GM12878 (cell line): Measurements from ENCODE around the gene WWTR1. TPM values are rescaled to one million over a fixed set of nuclear protein-coding genes. Genes with fewer than 3 reads are reported as not detected.

Experiments
- ATAC-seq: fragments of 200-7000 bp; cut with Tn5 transposase; 3 replicates; pipeline ENCODE4 v1.9.1; 2020; ENCODE audit warnings: mild to moderate bottlenecking, moderate library complexity
- BruUV-seq: library from RNA; stranded (reverse); fragments of 400-500 nt; replicated peaks from 2 replicates; lab custom pipeline; 2021; lab: Mats Ljungman, UMichigan
- CTCF ChIA-PET: fragments of 300-600 bp; sonication (Branson Sonifier 250); formaldehyde crosslinking; extraction: SDS; loops from one replicate; lab custom pipeline; 2021; ENCODE audit warnings: inconsistent platforms; lab: Yijun Ruan, JAX
- POLR2A ChIA-PET: fragments of 350-600 bp; formaldehyde crosslinking; extraction: SDS; loops from one replicate; lab custom pipeline; 2021; ENCODE audit warnings: inconsistent platforms; lab: Charles Lee
- RAD21 ChIA-PET: fragments of 300-600 bp; sonication (Branson Sonifier 250); formaldehyde crosslinking; loops from one replicate; lab custom pipeline; 2023; ENCODE audit warnings: antibody characterized with exemption; ENCODE audit not compliant: unreplicated experiment; lab: Charles Lee
- SMC1A ChIA-PET: fragments of 300-600 bp; sonication (Branson Sonifier 250); formaldehyde crosslinking; loops from one replicate; lab custom pipeline; 2023; ENCODE audit not compliant: unreplicated experiment, uncharacterized antibody; lab: Charles Lee
- DNase-seq: peaks from one replicate; pipeline ENCODE4 v3.0.0-alpha.2; 2011; ENCODE audit warnings: low read depth, low spot score
- FAIRE-seq: peaks from 3 replicates; lab custom pipeline; 2011; peaks lifted over from hg19 to GRCh38; lab: Jason Lieb, UNC
- H2AFZ ChIP-seq: 2 replicates; pipeline ENCODE4 v1.6.0; 2011; ENCODE audit warnings: low read depth, low read length, control low read depth; ENCODE audit not compliant: control insufficient read depth
- H3K27ac ChIP-seq: 2 replicates; pipeline ENCODE4 v1.5.1; 2011; ENCODE audit warnings: control low read depth; ENCODE audit not compliant: control insufficient read depth, insufficient read depth
- H3K27me3 ChIP-seq, 2 experiments: replicated peaks in 1 of 2; 2 replicates each; pipeline versions ENCODE4 v1.6.0 to v1.6.1; 2011; ENCODE audit warnings: low read length in 1 of 2; ENCODE audit not compliant: control insufficient read depth in 2 of 2, insufficient read depth in 2 of 2
- H3K36me3 ChIP-seq, 2 experiments: 2 replicates each; pipeline ENCODE4 v1.5.1; 2011; ENCODE audit warnings: low read length in 1 of 2; ENCODE audit not compliant: control insufficient read depth in 2 of 2, insufficient read depth in 2 of 2
- H3K4me1 ChIP-seq: 2 replicates; pipeline ENCODE4 v1.6.1; 2011; ENCODE audit warnings: mild to moderate bottlenecking, low read length, moderate library complexity, mixed read lengths; ENCODE audit not compliant: control insufficient read depth, insufficient read depth
- H3K4me2 ChIP-seq: 2 replicates; pipeline ENCODE4 v1.6.0; 2011; ENCODE audit warnings: control low read depth; ENCODE audit not compliant: control insufficient read depth, insufficient read depth
- H3K4me3 ChIP-seq: fragments of 200-600 bp; sonication (generic); 2 replicates; pipeline ENCODE4 v1.5.1; 2016
- H3K79me2 ChIP-seq: 2 replicates; pipeline ENCODE4 v1.6.0; 2011; ENCODE audit warnings: low read length; ENCODE audit not compliant: control insufficient read depth, insufficient read depth
- H3K9ac ChIP-seq: 2 replicates; pipeline ENCODE4 v1.8.0; 2011; ENCODE audit warnings: low read length, control low read depth, mixed read lengths; ENCODE audit not compliant: control insufficient read depth, insufficient read depth
- H3K9me3 ChIP-seq: replicated peaks from 3 replicates; pipeline ENCODE4 v1.5.1; 2011; ENCODE audit warnings: mild to moderate bottlenecking, low read length; ENCODE audit not compliant: control insufficient read depth, insufficient read depth
- H4K20me1 ChIP-seq: 2 replicates; pipeline ENCODE4 v1.6.0; 2011; ENCODE audit not compliant: control insufficient read depth, insufficient read depth
- FOXK2 ChIP-seq: fragments of 450-650 bp; IDR thresholded peaks from 2 replicates; pipeline ENCODE4 v1.6.1; 2017; ENCODE audit warnings: mild to moderate bottlenecking, moderate library complexity
- LARP7 ChIP-seq: fragments of 450-650 bp; IDR thresholded peaks from 2 replicates; pipeline ENCODE4 v1.6.1; 2017; ENCODE audit warnings: mild to moderate bottlenecking
- PAX8 ChIP-seq: fragments of 450-650 bp; IDR thresholded peaks from 2 replicates; pipeline ENCODE4 v1.6.1; 2017; ENCODE audit warnings: mild to moderate bottlenecking, moderate library complexity
- STAT3 ChIP-seq: IDR thresholded peaks from 2 replicates; pipeline ENCODE4 v1.6.1; 2011; ENCODE audit warnings: low read depth, low read length, improper control_type of control experiment
- SUPT20H ChIP-seq: IDR thresholded peaks from 2 replicates; pipeline ENCODE4 v1.6.1; 2011; ENCODE audit warnings: low read depth, mild to moderate bottlenecking, low read length, moderate library complexity, borderline replicate concordance; ENCODE audit not compliant: control insufficient read depth
- TCF7 ChIP-seq: IDR thresholded peaks from 2 replicates; pipeline ENCODE4 v1.6.1; 2014; ENCODE audit warnings: antibody characterized with exemption, borderline replicate concordance
- ZBED1 ChIP-seq: IDR thresholded peaks from 2 replicates; pipeline ENCODE4 v1.6.1; 2016; ENCODE audit warnings: borderline replicate concordance
- ZSCAN29 ChIP-seq: fragments of 450-650 bp; IDR thresholded peaks from 2 replicates; pipeline ENCODE4 v1.6.1; 2017; ENCODE audit warnings: mild to moderate bottlenecking, moderate library complexity
- WGBS: methylation state at CpG from one replicate; pipeline ENCODE4 v1.1.6; 2016; ENCODE audit warnings: low lambda C conversion rate; ENCODE audit not compliant: insufficient replicate concordance, insufficient coverage; ENCODE audit errors: missing lambda C conversion rate; 5-methylcytosine and 5-hydroxymethylcytosine counted together
- in situ Hi-C: fragments of 300-500 bp; cut with MboI; formaldehyde crosslinking; loops from 9 replicates; pipeline ENCODE4 v1.14.3; 2018; ENCODE audit warnings: mixed read lengths
- intact Hi-C: fragments of 100-400 bp; cut with micrococcal nuclease; formaldehyde crosslinking; loops from one replicate; pipeline ENCODE4 v1.14.2; 2022; ENCODE audit not compliant: unreplicated experiment
- polyA plus RNA-seq, 11 experiments: library from polyadenylated mRNA; depleted of rRNA in 4 of 11; unstranded in 6 of 11; stranded (reverse) in 5 of 11; fragments of >200 nt; fragmentation: Nextera tagmentation in 4 of 11; fragmentation: Illumina TruSeq in 1 of 11; extraction: Ambion mirVana in 4 of 11; extraction: Trizol in 1 of 11; gene quantifications; 1 replicate in 1 of 11; 2 replicates in 10 of 11; pipeline versions ENCODE4 v1.2.1 to v1.2.3, GENCODE V29; 2011 to 2016; ENCODE audit warnings: inconsistent platforms in 2 of 11, missing spikeins in 2 of 11, low read depth in 1 of 11
- total RNA-seq, 4 experiments: library from RNA; depleted of rRNA in 3 of 4; stranded (reverse); fragments of >200 nt in 3 of 4; fragmentation: Illumina TruSeq in 1 of 4; extraction: Trizol in 1 of 4; gene quantifications; 2 replicates each; pipeline versions ENCODE4 v1.2.1 to v1.2.3, GENCODE V29; 2013 to 2021
- TF ChIP-seq, protein P1 (sequence below): fragments of 450-650 bp; IDR thresholded peaks from 2 replicates; pipeline ENCODE4 v1.6.1; 2016; ENCODE audit warnings: mild to moderate bottlenecking
- TF ChIP-seq, protein P2 (sequence below): IDR thresholded peaks from 2 replicates; pipeline ENCODE4 v1.6.1; 2012; ENCODE audit warnings: low read depth, low read length, improper control_type of control experiment

WWTR1 gene
- total and polyA plus RNA-seq, 10 of the 15 experiments (the other 5 are each of a cell fraction or from before 2014, with no cell fraction given), result 2.5 to 18.5 (median 5.8) TPM

DNA sequence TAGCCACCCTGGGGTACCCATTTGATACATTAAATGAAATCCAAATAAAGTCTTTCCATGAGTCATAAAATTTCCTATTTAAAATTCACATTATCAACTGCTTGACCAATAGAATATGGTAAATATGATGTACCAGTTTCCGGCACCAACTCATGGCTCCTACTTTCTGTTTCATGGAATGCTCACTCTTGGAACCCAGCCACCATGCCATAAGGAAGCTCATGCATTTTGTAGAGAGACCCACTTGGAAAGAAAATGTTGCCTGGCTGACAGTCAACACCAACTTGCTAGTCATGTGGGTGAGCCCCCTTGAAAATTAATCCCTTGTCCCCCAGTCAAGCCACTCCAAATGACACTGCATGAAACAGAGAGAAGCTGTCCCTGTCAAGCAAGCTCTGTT, 57.2 kb downstream of the WWTR1 start:
- H3K9ac ChIP-seq, result no peak overlapping the region
- peaks cover 2% of the 10 kb centered on the region; the same call in 1 of the 2 replicates for H3K79me2 ChIP-seq
- H3K4me1 ChIP-seq, result peaks cover 32% of the 10 kb centered on the region
- CTCF ChIA-PET, result interaction anchor here (0.8 to 8.4 kb wide), 10 partner anchors 9 to 116 kb away, joined by 3 to 87 read pairs (median 12); partner anchors contain the start of gene WWTR1
- POLR2A ChIA-PET, result interaction anchor here (1.1 to 5.0 kb wide), 5 partner anchors 15 to 58 kb away, joined by 3 to 26 read pairs (median 15); partner anchors contain the start of gene WWTR1
- no peaks in the 10 kb centered on the region for H3K27me3 ChIP-seq
- in situ Hi-C loops (no loop called here), intact Hi-C loops (loop anchor here (5.0 kb wide), 1 partner anchor 33 kb away; no protein-coding TSS in a partner anchor)
- H2AFZ ChIP-seq, result no peak overlapping the region
- RAD21 ChIA-PET, result interaction anchor here (0.7 to 12.7 kb wide), 8 partner anchors 8 to 104 kb away, joined by 3 to 181 read pairs (median 42); partner anchors contain the start of gene WWTR1
- SMC1A ChIA-PET, result interaction anchor here (0.9 to 17.0 kb wide), 12 partner anchors 9 to 117 kb away, joined by 3 to 505 read pairs (median 5); partner anchors contain the start of gene WWTR1
- BruUV-seq, result no TSS peak
- no peak overlapping the region for H3K4me3 ChIP-seq
- no peak for ATAC-seq
- H3K36me3 ChIP-seq, result peaks cover 0 to 3% of the 10 kb centered on the region in 2 experiments; a peak in 2 of 4 replicates
- H4K20me1 ChIP-seq, result no peaks in the 10 kb centered on the region
- 89% methylated on average over 1 of the region's 1 CpG for WGBS
- TF ChIP-seq ZSCAN29, result no peak
- TF ChIP-seq TCF7, result no peak
- TF ChIP-seq FOXK2, result no peak
- TF ChIP-seq STAT3, result no peak
- TF ChIP-seq ZBED1, result no peak
- TF ChIP-seq, protein P1, sequence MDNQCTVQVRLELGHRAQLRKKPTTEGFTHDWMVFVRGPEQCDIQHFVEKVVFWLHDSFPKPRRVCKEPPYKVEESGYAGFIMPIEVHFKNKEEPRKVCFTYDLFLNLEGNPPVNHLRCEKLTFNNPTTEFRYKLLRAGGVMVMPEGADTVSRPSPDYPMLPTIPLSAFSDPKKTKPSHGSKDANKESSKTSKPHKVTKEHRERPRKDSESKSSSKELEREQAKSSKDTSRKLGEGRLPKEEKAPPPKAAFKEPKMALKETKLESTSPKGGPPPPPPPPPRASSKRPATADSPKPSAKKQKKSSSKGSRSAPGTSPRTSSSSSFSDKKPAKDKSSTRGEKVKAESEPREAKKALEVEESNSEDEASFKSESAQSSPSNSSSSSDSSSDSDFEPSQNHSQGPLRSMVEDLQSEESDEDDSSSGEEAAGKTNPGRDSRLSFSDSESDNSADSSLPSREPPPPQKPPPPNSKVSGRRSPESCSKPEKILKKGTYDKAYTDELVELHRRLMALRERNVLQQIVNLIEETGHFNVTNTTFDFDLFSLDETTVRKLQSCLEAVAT, result no peak
- no peak for TF ChIP-seq SUPT20H
- TF ChIP-seq PAX8, result no peak
- no peak for TF ChIP-seq LARP7
- TF ChIP-seq, protein P2, sequence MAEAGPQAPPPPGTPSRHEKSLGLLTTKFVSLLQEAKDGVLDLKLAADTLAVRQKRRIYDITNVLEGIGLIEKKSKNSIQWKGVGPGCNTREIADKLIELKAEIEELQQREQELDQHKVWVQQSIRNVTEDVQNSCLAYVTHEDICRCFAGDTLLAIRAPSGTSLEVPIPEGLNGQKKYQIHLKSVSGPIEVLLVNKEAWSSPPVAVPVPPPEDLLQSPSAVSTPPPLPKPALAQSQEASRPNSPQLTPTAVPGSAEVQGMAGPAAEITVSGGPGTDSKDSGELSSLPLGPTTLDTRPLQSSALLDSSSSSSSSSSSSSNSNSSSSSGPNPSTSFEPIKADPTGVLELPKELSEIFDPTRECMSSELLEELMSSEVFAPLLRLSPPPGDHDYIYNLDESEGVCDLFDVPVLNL, result no peak
- H3K4me2 ChIP-seq, result no peak overlapping the region
- no peaks in the 10 kb centered on the region for H3K9me3 ChIP-seq
- H3K27ac ChIP-seq, result no peak overlapping the region
- FAIRE-seq, result no peak
- no peak for DNase-seq
